Heart left ventricle (tissue), 13 donors: ENCODE results near the gene WLS.

Experiments
- POLR2A ChIP-seq, 2 donors: fragments of 450-650 bp; IDR thresholded peaks; one replicate each; pipeline ENCODE4 v1.6.1; 2017; ENCODE audit warnings: antibody characterized with exemption in 2 of 2, mild to moderate bottlenecking in 2 of 2, moderate library complexity in 2 of 2
- TF ChIP-seq, protein P1 (sequence below), 12 donors: fragments of 200-600 bp; sonication (generic) in 4 of 12; IDR thresholded peaks; one replicate each; pipeline versions ENCODE4 v1.5.0 to v1.8.0; 2018 to 2022; ENCODE audit warnings: antibody characterized with exemption in 12 of 12, mild to moderate bottlenecking in 5 of 12
- donor health status: ischemic (EF 13 %, LVEDD 7.1; RV severe dilation, severe dysfunction).
- donor health status: DM: no; HTN: yes; CAD: no.
- donor health status: DM: no; HTN: no; CAD: no.
- donor health status: ischemic (EF 25% LVEDD 6.9; RV normal size, moderate dysfunction).
- donor health status: ischemic (EF 25% LVEDD 5.7; RV mildly dilated, moderate dysfunction).
- donor health status: ischemic (EF 35%, LVEDD 5.7; RV mildly dilated, moderate dysfunction).
- donor health status: nonischemic (EF 11% LVEDD 7.7; RV severe dilation, severe dysfunction).
- donor health status: DM: yes; HTN: yes; CAD: no.
- donor health status: PGD.
- donor health status: ischemic (EF 29% LVEDD 5.4; RV normal size, mild dysfunction).
- donor health status: nonischemic (EF 23%, LVEDD 6.1; RV moderate dilation, normal function).

DNA sequence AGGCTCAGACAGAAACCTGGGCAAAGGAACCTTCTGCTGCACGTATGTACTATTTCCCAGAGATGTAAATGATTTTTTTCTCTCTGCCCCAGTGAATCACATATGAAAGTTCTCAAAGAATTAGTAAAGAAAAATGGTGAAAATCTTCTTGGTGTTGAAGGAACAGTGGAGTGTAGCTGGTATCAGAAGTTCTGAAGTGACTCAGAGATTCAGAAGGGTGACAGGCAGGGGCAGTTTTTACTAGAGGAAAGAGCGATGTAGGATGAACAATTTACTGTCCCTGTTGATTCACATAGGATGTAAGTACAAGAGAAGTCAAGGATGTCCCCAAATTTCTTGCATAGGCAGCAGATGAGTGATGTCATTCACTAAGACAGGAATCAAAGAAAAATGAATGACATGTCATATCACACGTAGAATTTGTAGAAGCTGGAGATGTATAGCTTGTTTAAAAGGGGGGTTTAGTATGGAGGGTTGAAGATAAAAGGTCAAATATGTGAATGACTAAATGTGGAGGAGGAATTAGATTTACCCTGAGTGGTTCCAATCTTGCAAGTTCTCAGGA lies 26.4 kb downstream of the WLS start:
- no peak for TF ChIP-seq POLR2A (IDR thresholded peaks at IDR 0.05)
- TF ChIP-seq, protein P1, sequence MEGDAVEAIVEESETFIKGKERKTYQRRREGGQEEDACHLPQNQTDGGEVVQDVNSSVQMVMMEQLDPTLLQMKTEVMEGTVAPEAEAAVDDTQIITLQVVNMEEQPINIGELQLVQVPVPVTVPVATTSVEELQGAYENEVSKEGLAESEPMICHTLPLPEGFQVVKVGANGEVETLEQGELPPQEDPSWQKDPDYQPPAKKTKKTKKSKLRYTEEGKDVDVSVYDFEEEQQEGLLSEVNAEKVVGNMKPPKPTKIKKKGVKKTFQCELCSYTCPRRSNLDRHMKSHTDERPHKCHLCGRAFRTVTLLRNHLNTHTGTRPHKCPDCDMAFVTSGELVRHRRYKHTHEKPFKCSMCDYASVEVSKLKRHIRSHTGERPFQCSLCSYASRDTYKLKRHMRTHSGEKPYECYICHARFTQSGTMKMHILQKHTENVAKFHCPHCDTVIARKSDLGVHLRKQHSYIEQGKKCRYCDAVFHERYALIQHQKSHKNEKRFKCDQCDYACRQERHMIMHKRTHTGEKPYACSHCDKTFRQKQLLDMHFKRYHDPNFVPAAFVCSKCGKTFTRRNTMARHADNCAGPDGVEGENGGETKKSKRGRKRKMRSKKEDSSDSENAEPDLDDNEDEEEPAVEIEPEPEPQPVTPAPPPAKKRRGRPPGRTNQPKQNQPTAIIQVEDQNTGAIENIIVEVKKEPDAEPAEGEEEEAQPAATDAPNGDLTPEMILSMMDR (IDR thresholded peaks at IDR 0.05) = no peak
